ENCODE data around the gene LOXHD1. TPM values are rescaled to one million over a fixed set of nuclear protein-coding genes. Genes with fewer than 3 reads are reported as not detected.

LOXHD1 gene
- total RNA-seq, 1 experiment from 2014 or later = not detected

- no TSS peak for BruUV-seq (replicated peaks)
- no peak overlapping the region for H3K27ac Mint-ChIP-seq (ENCODE audit: unreplicated experiment)
- POLR2A ChIA-PET = no interaction called here
- Histone ChIP-seq H3K9me3 (no peaks in the 10 kb centered on the region), H3K36me3 (ENCODE audit: control insufficient read depth, insufficient read depth, low read length) (no peaks in the 10 kb centered on the region), H3K27me3 (replicated peaks; ENCODE audit: control insufficient read depth, insufficient read depth, low read length) (no peaks in the 10 kb centered on the region), H3K4me1 (no peaks in the 10 kb centered on the region), H3K4me3 (ENCODE audit: low read depth, low read length) (no peak overlapping the region)
- no peaks in the 10 kb centered on the region for H3K36me3 Mint-ChIP-seq (ENCODE audit: insufficient read depth, unreplicated experiment)
- intact Hi-C loops (cut with micrococcal nuclease; ENCODE audit: unreplicated experiment) = no loop called here
- CTCF ChIA-PET = no interaction called here
- no peak overlapping the region for H3K4me3 Mint-ChIP-seq (ENCODE audit: unreplicated experiment)
- H3K4me1 Mint-ChIP-seq (ENCODE audit: low read depth, unreplicated experiment) = no peaks in the 10 kb centered on the region
- TF ChIP-seq, protein P1, sequence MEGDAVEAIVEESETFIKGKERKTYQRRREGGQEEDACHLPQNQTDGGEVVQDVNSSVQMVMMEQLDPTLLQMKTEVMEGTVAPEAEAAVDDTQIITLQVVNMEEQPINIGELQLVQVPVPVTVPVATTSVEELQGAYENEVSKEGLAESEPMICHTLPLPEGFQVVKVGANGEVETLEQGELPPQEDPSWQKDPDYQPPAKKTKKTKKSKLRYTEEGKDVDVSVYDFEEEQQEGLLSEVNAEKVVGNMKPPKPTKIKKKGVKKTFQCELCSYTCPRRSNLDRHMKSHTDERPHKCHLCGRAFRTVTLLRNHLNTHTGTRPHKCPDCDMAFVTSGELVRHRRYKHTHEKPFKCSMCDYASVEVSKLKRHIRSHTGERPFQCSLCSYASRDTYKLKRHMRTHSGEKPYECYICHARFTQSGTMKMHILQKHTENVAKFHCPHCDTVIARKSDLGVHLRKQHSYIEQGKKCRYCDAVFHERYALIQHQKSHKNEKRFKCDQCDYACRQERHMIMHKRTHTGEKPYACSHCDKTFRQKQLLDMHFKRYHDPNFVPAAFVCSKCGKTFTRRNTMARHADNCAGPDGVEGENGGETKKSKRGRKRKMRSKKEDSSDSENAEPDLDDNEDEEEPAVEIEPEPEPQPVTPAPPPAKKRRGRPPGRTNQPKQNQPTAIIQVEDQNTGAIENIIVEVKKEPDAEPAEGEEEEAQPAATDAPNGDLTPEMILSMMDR (IDR thresholded peaks at IDR 0.05; ENCODE audit: insufficient read depth in 1 of 2, low read depth in 1 of 2, low read length in 1 of 2, severe bottlenecking in 1 of 2, unreplicated experiment in 1 of 2) = no peak
- peaks cover 11% of the 10 kb centered on the region for H3K27me3 Mint-ChIP-seq (ENCODE audit: insufficient read depth, unreplicated experiment)
- DNase-seq = no peak
- H3K9me3 Mint-ChIP-seq (ENCODE audit: unreplicated experiment) = no peaks in the 10 kb centered on the region
Measured at GRCh38 chr18:46570666-46571065, 86.4 kb downstream of the LOXHD1 start.

GRCh38 chr18:46570134-46570533 lies 86.9 kb downstream of the LOXHD1 start:
- H3K4me1 Mint-ChIP-seq (ENCODE audit: low read depth, unreplicated experiment) = no peaks in the 10 kb centered on the region
- Histone ChIP-seq H3K4me1 (no peaks in the 10 kb centered on the region), H3K36me3 (ENCODE audit: control insufficient read depth, insufficient read depth, low read length) (no peaks in the 10 kb centered on the region), H3K9me3 (no peaks in the 10 kb centered on the region), H3K4me3 (ENCODE audit: low read depth, low read length) (no peak overlapping the region), H3K27me3 (replicated peaks; ENCODE audit: control insufficient read depth, insufficient read depth, low read length) (no peaks in the 10 kb centered on the region)
- H3K27ac Mint-ChIP-seq (ENCODE audit: unreplicated experiment) = no peak overlapping the region
- peaks cover 14% of the 10 kb centered on the region for H3K27me3 Mint-ChIP-seq (ENCODE audit: insufficient read depth, unreplicated experiment)
- DNase-seq = no peak
- H3K36me3 Mint-ChIP-seq (ENCODE audit: insufficient read depth, unreplicated experiment) = no peaks in the 10 kb centered on the region
- H3K4me3 Mint-ChIP-seq (ENCODE audit: unreplicated experiment) = no peak overlapping the region
- BruUV-seq (replicated peaks) = no TSS peak
- H3K9me3 Mint-ChIP-seq (ENCODE audit: unreplicated experiment) = no peaks in the 10 kb centered on the region
- CTCF ChIA-PET = no interaction called here
- TF ChIP-seq, protein P1 (IDR thresholded peaks at IDR 0.05; ENCODE audit: insufficient read depth in 1 of 2, low read depth in 1 of 2, low read length in 1 of 2, severe bottlenecking in 1 of 2, unreplicated experiment in 1 of 2) = no peak
- intact Hi-C loops (cut with micrococcal nuclease; ENCODE audit: unreplicated experiment) = no loop called here
- POLR2A ChIA-PET = no interaction called here

DNA sequence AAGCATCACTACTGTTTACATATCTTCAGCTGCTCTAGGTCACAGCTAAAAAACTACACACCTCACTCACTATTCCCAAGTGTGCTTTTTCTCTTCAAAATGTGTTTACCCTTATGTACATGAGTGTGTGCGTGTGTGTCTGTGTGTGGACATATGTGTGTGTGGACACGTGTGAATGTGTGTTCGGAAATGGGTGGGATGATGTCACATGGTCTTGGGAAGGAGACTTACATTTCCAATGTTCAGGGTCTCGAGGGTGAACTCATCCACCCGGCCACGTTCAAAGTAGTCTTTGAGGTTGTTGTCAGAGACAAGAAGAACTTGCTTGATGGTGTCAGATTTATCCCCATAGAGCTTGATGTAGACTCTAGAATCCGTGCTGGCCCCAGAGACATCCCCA lies 87.8 kb downstream of the LOXHD1 start:
- Histone ChIP-seq H3K4me3 (ENCODE audit: low read depth, low read length) (no peak overlapping the region), H3K4me1 (no peaks in the 10 kb centered on the region), H3K9me3 (no peaks in the 10 kb centered on the region), H3K36me3 (ENCODE audit: control insufficient read depth, insufficient read depth, low read length) (no peaks in the 10 kb centered on the region), H3K27me3 (replicated peaks; ENCODE audit: control insufficient read depth, insufficient read depth, low read length) (no peaks in the 10 kb centered on the region)
- H3K27ac Mint-ChIP-seq (ENCODE audit: unreplicated experiment) = no peak overlapping the region
- H3K4me3 Mint-ChIP-seq (ENCODE audit: unreplicated experiment) = no peak overlapping the region
- POLR2A ChIA-PET = no interaction called here
- TF ChIP-seq, protein P1 (IDR thresholded peaks at IDR 0.05; ENCODE audit: insufficient read depth in 1 of 2, low read depth in 1 of 2, low read length in 1 of 2, severe bottlenecking in 1 of 2, unreplicated experiment in 1 of 2) = no peak
- CTCF ChIA-PET = no interaction called here
- no peak for DNase-seq
- H3K36me3 Mint-ChIP-seq (ENCODE audit: insufficient read depth, unreplicated experiment) = no peaks in the 10 kb centered on the region
- H3K27me3 Mint-ChIP-seq (ENCODE audit: insufficient read depth, unreplicated experiment) = peaks cover 14% of the 10 kb centered on the region
- no peaks in the 10 kb centered on the region for H3K9me3 Mint-ChIP-seq (ENCODE audit: unreplicated experiment)
- H3K4me1 Mint-ChIP-seq (ENCODE audit: low read depth, unreplicated experiment) = no peaks in the 10 kb centered on the region
- intact Hi-C loops (cut with micrococcal nuclease; ENCODE audit: unreplicated experiment) = no loop called here
- BruUV-seq (replicated peaks) = no TSS peak

Data from Caco-2 (cell line).